ENCODE measurements around the gene SLC9B2.
"Not testable (repeated sequence)": the region's sequence is repeated elsewhere in the genome, so short reads cannot be mapped to it uniquely, and the experiment has no call there.

The SLC9B2 gene

DNA sequence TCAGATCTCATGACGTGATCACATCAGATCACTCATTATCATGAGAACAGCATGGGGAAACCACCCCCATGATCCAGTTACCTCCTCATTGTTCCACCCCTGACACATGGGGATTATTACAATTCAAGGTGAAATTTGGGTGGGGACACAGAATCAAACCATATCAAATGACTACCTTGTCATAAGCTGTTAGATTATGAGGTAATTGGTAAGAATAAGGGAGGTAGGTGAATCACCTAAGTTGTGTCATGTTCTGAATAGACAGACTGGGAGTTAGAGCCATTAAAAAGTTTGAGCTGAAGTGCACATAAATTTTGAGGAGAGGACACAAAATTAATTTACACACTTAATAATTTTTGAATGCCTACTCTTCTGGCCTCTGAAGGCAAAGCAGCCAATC lies 81.8 kb downstream of the SLC9B2 start:
- TF ChIP-seq PPARA (CRISPR knock-in tag; IDR thresholded peaks at IDR 0.05; ENCODE audit: borderline replicate concordance) (no peak), TCF4 (CRISPR knock-in tag; IDR thresholded peaks at IDR 0.05; ENCODE audit: borderline replicate concordance) (no peak), GLIS3 (CRISPR knock-in tag; IDR thresholded peaks at IDR 0.05) (no peak)
- TF ChIP-seq, protein P1, sequence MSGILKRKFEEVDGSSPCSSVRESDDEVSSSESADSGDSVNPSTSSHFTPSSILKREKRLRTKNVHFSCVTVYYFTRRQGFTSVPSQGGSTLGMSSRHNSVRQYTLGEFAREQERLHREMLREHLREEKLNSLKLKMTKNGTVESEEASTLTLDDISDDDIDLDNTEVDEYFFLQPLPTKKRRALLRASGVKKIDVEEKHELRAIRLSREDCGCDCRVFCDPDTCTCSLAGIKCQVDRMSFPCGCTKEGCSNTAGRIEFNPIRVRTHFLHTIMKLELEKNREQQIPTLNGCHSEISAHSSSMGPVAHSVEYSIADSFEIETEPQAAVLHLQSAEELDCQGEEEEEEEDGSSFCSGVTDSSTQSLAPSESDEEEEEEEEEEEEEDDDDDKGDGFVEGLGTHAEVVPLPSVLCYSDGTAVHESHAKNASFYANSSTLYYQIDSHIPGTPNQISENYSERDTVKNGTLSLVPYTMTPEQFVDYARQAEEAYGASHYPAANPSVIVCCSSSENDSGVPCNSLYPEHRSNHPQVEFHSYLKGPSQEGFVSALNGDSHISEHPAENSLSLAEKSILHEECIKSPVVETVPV (CRISPR knock-in tag; IDR thresholded peaks at IDR 0.05) = no peak
- ATAC-seq = no peak

DNA sequence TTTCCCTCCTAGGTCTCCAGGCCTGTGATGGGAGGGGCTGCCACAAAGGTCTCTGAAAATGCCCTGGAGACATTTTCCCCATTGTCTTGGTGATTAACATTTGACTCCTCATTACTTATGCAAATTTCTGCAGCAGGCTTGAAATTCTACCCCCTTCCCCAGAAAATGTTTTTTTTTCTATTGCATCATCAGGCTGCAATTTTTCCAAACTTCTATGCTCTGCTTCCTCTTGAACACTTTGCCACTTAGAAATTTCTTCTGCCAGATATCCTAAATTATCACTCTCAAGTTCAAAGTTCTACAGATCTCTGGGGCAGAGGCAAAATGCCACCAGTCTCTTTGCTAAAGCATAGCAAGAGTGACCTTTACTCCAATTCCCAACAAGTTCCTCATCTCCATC lies 82.6 kb downstream of the SLC9B2 start:
- not testable (repeated sequence) for ATAC-seq

DNA sequence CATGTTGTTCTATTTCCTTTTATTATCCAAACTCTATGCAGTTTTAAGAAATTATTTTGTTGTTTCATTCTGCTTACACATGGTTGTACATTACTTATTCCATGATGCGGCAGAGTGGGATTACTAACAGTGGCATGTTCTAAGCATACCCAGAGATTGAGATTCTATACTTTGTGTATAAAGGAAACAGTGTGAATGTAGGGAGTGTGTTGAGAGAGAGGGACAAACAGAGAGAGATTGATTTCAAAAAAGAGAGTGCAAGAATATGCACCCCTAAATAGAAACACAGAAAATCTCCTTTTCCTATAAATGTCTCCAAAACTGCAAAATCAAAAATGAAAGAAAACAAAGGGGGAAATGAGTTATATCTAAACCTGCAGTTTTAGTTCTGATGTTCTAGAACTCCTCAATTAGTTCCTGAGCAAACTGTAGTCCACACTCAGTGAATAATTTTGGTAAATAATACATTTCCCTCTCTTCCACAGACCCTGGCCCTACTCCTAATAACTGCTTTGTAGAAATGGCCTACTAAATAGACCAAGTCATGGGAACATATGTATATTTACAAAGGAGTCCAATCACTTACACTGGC lies 88.0 kb downstream of the SLC9B2 start:
- ATAC-seq = no peak
- TF ChIP-seq TCF4 (CRISPR knock-in tag; IDR thresholded peaks at IDR 0.05; ENCODE audit: borderline replicate concordance) (no peak), RARB (CRISPR knock-in tag; IDR thresholded peaks at IDR 0.05) (no peak)

DNA sequence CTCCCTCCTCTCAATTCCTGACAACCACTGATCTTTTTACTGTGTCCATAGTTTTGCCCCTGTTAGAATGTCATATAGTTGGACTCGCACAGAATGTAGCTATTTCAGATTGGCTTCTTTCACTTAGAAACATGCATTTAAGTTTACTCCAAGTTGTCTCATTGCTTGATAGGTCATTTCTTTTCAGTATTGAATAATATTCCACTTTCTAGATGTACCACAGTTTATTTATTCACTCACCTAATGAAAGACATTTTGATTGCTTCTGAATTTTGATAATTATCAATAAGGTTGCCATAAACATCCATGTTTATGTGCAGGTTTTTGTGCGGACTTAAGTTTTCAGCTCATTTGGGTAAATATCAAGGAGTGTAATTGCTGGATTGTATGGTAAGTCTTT lies 95.6 kb downstream of the SLC9B2 start:
- no peak for ATAC-seq
- TF ChIP-seq ZNF8 (CRISPR knock-in tag; IDR thresholded peaks at IDR 0.05) = peak; percentile 90
- TF ChIP-seq, protein P2, sequence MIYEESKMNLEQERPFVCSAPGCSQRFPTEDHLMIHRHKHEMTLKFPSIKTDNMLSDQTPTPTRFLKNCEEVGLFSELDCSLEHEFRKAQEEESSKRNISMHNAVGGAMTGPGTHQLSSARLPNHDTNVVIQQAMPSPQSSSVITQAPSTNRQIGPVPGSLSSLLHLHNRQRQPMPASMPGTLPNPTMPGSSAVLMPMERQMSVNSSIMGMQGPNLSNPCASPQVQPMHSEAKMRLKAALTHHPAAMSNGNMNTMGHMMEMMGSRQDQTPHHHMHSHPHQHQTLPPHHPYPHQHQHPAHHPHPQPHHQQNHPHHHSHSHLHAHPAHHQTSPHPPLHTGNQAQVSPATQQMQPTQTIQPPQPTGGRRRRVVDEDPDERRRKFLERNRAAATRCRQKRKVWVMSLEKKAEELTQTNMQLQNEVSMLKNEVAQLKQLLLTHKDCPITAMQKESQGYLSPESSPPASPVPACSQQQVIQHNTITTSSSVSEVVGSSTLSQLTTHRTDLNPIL (CRISPR knock-in tag; IDR thresholded peaks at IDR 0.05; ENCODE audit: low read depth) = no peak

Data from SK-N-SH treated with all-trans-retinoic acid at 6 μM for 48 hours (cell line).